ENCODE data around the gene ZFP90.
"Not testable (repeated sequence)": the region's sequence is repeated elsewhere in the genome, so short reads cannot be mapped to it uniquely, and the experiment has no call there.

Gene ZFP90

DNA sequence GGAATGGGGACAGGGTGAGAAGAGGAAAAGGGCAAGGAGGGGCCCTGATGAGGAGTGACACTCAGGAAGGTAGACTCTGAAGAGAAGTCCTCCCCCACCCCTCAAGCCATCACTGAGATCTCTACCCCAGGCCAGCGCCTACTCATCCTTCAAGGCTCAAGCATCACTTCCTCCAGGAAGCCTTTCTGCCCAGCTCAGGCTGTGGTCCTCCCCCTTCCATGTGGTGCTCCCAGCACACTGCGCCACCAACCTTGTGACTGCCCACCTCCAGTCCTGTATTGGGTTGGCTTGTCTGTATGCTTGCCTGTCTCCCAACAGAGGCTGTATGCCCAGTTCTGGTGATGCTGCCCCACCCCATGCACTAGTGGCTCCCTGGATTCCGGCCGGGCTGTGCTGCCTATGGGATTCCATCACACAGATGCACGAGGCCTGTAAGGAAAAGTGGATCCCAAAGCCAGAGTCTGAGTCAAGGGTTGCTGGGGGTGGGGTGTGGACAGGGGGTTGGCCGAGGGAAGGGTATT lies 19.8 kb upstream of the ZFP90 start:
- no peak for DNase-seq

DNA sequence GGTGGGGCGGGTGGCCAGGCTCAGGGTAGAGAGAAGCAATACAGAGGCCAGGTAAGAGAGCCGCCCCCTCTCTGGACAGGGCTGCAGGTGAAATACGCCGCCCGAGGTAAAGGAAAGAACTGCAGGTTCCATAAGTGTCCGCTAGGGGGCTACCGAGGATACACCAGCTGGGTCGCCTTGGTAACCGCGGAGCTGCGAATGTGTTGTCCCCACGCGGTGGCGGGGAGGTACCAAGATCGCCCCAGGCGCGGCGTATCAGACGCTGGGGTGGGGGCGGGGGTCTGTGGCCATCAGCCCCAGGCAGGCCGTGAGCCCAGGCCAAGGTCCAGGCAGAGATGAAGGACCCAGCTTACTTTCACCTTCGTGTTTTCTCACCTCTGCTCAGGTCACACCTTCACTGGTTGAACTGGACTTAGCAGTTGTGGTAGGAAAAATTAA lies 18.4 kb upstream of the ZFP90 start:
- DNase-seq, result peak; percentile 68

DNA sequence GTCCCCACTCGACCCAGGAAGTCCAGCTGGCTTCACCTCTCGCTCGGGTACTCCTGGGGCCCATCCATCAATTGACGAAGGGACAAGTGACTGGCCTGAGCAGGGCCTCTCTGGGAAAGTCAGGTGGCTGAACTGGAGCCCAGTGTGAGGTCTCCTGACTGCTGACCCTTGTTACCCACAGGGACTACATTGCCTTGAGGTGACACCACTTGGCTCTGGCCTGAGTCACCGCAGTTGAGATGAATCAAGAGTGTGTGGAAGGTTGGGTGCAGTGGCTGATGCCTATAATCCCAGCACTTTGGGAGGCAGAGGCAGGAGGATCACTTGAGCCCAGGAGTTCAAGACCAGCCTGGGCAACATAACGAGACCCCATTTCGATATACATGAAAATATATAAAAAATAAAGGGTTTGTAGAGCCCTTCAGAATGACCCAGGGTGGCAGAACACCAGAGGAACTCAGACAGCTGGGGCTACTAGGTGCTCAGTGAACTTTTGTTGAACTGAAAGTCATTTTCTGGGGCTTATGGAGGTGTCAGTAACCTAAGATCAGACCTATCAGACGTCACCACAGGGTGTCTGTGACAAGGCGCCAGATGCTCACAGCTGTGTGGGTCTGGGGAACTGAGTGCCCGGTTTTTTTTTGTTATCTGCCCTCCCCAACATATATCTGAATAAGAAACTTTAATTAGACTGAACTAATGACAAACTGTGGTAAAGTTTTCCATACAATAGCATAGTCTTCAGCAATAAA lies 14.8 kb upstream of the ZFP90 start:
- DNase-seq, result no peak

DNA sequence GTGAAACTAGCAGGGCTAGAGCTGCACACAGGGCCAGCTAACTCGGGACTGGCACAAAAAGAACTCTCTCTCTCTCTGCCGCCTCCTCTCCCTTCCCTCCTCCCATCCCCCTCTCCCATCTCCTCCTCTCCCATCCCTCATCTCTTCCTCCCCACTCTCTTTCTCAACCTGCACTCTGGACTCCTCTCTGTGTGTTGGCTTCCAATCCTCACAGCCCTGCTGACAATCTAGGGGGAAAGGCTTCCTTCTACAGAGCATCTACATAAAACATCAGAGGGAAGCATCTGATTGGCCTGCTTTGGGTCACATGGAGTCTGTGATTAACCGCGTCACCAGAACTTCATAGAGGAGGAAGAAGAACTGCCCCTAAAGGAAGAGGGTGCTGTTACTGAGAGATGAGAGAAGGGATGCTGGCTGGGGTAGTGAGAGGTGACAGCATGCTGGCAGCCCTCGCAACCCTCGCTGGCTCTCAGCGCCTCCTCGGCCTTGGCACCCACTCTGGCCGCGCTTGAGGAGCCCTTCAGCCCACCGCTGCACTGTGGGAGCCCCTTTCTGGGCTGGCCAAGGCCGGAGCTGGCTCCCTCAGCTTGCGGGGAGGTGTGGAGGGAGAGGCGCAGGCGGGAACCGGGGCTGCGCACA lies 12.8 kb upstream of the ZFP90 start:
- DNase-seq, result no peak

DNA sequence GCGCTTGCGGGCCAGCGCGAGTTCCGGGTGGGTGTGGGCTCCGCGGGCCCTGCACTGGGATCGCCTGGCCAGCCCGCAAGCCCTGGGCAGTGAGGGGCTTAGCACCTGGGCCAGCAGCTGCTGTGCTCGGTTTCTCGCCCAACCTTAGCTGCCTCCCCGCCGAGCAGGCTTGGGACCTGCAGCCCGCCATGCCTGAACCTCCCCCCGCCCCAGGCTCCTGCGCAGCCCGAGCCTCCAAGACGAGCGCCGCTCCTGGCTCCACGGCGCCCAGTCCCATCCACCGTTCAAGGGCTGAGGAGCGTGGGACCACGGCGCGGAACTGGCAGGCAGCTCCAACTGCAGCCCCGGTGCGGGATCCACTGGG lies 12.3 kb upstream of the ZFP90 start:
- DNase-seq, result no peak

DNA sequence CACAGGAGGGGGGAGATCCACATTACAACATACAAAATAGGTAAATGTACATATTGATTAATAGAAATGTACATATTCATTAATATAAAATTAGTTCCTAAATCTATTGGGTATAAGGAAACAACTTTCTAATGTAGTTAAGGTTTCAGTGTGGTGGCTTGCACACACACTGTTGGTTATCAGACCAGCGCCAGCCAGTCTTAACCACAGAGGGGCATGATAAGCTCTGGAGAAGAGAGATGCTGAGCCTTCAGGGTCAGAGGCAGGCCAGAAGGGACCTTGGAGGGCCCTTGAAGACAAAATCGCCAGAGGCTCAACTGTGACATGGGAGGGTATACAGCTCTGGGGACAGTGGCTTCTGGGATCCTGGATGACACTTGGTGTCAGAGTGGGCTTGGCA lies 10.9 kb upstream of the ZFP90 start:
- DNase-seq, result no peak

DNA sequence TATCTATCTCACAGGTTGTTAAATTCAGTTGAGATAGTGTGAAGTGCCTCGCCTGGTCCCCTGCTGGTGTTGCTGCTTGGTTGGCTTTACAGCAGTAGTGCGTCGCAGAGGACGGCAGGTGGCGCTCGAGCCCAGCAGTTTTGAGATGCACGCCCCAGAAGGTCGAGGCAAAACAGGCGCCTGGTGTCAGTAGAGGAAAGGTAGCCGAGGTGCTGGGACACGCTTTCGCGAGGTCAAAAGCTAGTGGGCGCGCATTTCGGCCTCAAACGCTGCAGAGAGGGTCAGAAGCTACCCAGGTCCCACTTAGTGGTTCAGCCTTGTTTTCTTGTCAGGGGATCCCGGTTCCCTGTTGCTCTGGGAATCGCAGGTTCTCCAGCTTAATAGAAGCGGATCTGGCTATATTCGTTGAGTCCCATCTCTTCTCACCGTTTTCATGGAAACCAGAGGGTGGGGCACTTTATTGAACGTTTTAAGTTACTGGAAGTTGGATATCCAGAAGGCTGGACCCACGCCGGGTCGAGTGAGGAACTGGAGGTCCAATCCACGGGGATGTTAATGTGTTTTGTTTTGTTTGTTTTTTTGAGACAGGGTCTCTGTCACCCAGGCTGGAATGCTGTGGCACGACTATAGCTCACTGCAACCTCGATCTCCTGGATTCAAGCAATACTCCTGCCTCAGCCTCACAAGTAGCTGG lies 10.3 kb upstream of the ZFP90 start:
- peak; percentile 38 for DNase-seq

DNA sequence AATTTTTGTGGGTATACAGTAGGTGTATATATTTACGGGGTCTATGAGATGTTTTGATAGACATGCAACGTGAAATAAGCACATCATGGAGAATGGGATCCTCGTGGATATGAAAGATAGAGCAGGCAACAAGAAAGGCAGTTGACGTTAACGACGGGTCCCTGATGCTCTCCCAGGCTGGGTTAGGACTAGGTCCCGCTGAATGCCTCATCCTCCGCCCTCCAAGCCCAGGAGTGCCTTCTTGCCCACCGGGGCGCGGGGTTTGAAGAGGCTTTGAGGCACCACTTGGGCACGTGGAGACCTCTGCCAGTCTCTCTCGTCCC lies 9.5 kb upstream of the ZFP90 start:
- DNase-seq, result no peak

DNA sequence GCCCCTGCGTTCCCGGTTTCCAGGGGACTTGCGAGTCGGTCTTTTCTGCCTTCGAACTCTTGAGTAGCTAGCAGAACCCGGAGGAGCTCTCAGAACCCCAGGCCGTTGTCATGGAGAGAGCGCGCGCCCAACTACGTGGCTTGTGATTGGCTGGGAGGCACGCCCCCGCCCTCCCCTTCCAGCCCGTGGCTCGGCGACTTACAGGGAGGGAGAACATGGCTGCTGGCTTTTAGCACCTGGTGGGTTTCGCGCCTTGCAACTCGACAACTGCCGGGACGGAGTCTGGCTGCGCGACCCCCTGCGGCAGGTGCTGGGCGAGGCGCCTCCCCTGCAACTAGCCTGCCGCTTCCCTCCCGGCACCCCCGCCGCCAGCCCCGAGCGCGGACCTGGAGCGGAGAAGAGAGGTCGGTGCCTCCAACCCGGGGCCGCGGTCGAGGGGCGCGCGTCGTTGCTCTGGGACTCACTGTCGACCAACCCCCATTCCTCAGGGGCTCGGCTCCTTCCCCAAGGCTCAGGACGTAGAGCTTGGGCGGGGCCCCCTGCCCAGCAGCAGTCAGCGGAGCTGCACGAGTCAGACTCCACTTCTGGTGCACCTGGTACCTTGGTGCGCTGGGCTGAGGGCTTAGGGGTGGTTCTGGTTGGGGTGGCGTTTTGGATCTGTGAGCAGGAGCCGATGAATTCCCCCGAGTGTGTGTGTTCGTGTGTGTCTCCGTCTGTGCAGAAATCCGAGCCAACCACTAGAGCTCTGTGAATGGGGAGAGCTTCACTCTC lies 9.0 kb upstream of the ZFP90 start:
- DNase-seq, result peak; percentile 73

DNA sequence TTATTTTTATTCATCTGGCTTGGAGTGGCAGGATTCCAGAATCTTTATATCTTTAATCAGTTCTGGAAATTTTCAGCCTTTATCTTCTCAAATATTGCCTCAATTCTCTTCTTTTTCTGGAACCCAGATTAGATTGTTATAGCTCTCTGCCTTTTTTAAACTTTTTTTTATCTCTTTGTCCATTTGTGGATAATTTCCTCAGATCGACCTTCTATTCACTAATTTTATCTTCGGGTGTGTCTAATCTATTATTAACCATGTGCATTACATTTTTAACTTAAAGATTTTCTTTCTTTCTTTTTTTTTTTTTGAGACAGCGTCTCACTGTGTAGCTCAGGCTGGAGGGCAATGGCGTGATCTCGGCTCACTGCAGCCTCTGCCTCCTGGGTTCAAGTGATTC lies 5.2 kb upstream of the ZFP90 start:
- no peak for DNase-seq

DNA sequence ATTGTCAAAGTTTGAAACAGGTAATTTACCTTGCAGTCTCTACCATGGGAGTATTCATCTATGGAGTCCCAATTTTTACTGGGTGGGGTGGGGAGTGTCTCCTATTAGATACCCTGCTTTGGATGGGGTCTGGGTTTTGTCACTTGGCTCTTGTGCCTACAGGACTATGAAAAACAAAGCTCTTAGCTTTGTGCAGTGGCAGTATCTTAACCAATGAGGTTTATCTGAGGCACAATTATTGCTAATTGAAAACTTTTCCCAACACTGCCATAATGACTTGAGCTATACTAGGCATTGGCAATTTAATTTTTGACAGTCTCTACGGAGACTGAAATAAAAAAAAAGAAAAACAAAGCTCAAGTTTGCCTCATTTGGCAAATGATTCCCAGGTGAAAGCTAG lies 3.8 kb upstream of the ZFP90 start:
- DNase-seq, result no peak

DNA sequence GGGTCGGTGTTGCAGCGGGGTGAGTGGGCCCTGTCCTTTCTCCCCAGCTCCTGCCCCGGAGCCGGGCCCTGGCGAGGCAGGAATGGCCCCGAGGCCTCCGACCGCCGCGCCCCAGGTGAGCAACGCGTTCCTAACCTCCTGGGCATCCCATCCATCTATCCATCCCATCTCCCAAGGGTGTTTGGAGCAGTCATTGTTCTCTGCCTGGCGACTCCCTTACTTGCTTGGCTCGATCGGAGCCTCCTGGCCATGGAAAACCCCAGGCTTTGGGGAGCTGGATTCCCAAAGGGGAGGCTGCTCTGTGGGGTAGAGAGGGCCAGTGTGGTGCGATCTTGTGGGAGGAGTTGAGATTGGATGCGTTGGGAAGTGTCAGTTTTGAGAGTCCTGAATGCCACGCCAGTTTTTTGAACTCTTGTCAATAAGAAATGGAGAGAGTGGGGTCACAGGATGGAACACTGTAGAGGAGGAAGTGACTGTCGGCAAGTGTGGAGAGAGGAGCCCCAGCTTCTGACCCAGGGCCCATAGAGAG lies 684 bp downstream of the ZFP90 start:
- no peak for DNase-seq

DNA sequence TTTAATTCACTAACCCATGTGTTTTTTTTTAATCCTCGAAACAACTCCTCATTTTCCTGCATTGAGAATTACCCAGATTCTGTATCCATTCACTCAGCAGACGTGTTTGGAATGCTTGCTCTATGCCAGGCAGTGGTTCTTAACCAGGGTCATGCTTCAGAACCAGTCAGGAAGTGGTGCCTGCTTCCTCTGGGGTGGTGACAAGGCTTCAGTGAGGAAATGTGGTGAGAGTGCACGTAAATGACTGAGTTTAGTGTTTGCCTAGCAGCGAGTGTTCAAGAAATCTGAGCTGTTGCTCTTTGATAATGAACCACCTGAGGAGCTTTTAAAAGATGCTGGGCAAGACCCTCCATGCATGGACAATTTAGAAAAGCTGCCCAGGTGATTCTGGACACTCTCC lies 9.9 kb downstream of the ZFP90 start:
- no peak for DNase-seq

DNA sequence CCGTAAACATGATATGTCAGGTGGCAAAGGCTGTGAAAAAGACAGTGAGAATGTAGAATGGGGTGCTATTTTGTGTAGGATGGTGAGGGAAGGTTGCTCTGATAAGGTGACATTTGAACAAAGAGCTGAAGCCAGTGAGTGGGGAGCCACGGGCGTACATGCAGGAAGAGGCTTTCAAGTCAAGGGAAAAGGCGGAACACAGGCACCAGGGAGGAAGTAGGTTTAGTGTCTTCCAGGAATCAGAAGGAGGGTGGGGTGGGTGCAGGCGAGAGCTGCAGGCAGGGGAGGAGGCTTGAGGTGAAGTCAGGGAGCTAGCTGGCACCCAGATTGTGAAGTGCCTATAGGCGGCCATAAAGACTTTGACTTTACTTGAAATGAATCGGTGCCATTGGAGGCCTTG lies 14.1 kb downstream of the ZFP90 start:
- DNase-seq, result no peak

DNA sequence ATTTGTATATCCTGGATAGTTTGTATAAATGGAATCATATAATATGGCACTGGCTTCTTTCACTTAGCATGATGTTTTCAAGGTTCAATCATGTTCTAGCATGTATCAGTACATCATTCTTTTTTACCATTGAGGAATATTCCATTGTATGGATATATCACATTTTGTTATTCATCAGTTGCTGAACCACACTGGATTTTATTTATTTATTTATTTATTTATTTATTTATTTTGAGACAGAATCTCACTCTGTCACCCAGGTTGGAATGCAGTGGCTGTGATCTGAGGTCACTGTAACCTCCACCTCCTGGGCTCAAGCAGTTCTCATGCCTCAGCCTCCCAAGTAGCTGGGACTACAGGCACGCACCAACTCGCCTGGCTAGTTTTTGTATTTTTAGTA lies 21.2 kb downstream of the ZFP90 start:
- not testable (repeated sequence) for DNase-seq

DNA sequence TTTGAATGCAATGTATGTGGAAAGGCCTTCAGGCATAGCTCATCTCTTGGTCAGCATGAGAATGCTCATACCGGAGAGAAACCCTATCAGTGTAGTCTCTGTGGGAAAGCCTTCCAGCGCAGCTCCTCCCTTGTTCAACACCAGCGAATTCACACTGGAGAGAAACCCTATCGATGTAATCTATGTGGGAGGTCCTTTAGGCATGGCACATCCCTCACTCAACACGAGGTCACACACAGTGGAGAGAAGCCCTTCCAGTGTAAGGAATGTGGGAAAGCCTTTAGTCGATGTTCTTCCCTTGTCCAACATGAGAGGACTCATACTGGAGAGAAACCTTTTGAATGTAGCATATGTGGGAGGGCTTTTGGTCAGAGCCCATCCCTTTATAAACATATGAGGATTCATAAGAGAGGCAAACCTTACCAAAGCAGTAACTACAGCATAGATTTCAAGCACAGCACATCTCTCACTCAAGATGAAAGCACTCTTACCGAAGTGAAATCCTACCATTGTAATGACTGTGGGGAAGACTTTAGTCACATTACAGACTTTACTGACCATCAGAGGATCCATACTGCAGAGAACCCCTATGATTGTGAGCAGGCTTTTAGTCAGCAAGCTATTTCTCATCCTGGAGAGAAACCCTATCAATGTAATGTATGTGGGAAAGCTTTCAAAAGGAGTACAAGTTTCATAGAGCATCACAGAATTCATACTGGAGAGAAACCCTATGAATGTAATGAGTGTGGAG lies 24.7 kb downstream of the ZFP90 start:
- no peak for DNase-seq

DNA sequence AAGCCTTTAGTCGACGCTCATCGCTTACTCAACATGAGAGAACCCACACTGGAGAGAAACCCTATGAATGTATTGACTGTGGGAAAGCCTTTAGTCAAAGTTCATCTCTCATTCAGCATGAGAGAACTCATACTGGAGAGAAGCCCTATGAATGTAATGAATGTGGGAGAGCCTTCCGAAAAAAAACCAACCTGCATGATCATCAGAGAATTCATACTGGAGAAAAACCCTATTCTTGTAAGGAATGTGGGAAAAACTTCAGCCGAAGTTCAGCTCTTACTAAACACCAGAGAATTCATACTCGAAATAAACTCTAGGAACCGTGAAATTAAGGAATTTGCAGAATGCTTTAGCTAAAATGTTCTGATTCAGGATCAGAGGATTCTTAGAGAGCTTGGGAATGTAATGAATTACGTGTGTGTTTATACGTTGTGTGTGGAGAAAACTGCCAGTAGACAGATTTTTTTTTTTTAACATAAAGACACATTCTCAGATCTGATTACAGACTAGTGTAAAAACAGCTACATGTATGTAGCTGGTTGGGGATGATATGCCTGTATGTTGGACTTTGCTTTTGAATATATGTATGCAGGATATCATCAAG lies 25.4 kb downstream of the ZFP90 start:
- no peak for DNase-seq

DNA sequence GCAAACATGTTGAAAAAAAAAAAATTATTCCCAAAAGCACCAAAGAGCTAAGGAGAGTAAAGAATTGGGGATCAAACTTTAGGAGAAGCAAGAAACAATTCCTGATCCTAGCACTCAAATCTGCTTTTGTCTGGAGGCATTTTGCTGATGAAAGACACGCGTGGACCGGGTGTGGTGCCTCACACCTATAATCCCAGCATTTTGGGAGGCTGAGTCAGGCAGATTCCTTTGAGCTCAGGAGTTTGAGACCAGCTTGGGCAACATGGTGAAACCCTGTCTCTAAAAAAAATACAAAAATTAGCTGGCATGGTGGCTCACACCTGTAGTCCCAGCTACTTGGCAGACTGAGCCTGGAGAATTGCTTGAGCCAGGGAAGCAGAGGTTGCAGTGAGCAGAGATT lies 35.4 kb downstream of the ZFP90 start:
- no peak for DNase-seq

DNA sequence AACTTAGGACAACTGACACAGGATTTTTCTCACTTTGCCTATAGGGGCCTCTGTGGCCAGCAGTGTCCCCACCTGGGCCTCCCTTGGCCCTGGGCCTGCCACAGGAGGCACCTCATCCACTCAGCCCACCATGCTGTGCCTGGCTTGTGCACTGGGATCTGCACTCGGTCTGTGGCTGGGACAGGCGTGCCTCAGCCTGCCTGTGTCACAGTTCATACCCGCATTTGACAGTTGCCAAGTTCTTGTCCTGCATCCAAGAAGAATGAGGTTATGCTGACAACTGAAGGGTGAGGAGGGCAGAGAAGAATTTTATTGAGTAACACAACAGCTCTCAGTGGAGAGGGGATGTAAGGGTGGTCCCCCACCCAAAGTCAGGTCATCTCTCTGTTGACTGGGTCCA lies 36.0 kb downstream of the ZFP90 start:
- DNase-seq, result no peak

DNA sequence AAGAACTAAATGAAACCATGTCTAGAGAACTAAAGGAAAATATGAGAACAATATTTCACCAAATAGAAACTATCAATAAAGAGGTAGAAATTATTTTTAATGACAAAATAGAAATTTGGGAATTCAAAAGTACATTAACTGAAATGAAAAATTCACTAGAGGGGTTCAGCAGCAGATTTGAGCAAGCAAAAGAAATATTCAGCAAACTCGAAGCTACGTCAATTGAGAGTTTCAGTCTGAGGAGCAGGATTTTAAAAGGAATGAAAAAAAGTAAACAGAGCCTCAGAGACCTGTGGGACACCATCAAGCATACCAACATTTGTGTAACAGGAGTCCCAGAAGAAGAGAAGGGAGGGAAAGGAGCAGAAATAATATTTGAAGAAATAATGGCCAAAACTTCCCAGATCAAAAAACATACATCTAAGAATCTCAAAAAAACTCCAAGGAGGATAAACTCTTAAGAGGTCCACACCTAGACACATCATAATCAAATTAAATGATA lies 38.3 kb downstream of the ZFP90 start:
- DNase-seq, result no peak

DNA sequence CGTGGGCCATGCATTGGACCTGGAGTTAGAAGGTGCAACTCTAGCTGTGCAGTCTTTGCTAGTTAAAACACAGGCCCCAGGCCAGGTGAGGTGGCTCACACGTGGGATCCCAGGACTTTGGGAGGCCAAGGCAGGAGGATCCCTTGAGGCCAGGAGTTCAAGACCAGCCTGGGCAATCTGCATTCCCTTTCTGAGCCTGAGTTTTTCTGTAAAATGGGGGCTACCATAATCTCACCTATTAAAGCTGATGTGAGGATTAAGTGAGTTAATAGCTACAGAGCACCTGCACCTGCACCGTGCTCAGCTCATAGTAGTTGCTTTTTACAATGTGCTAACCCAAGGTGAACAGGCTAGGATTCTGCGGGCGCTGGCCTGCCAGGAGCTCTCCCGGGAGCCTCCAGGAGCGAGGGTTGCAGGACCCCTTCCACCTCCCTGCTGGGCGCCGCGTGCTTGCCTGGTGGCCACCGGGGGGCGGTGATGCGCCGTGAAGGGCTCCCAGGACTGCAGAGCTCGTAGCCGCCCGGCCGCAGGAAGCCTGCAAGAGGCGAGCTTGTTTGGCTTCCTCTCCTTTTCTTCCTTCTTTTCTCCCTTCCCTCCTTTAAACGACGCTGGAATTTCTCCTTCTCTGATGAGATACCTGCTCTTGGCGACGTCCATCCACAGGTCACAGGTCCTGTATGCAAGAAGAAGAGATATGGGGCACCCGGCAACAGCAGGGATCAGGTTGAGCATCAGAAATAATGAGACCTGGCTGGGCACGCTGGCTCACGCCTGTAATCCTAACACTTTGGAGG lies 51.3 kb downstream of the ZFP90 start:
- no peak for DNase-seq
